GM21447 (cell line): ENCODE results near the gene SIL1.

Source experiments
- ATAC-seq: cut with Tn5 transposase; IDR thresholded peaks from one replicate; pipeline ENCODE4 v1.9.1; 2021; ENCODE audit not compliant: unreplicated experiment

SIL1 gene

GRCh38 chr5:138985683-138986082 is 212.5 kb downstream of the SIL1 start:
- no peak for ATAC-seq

DNA sequence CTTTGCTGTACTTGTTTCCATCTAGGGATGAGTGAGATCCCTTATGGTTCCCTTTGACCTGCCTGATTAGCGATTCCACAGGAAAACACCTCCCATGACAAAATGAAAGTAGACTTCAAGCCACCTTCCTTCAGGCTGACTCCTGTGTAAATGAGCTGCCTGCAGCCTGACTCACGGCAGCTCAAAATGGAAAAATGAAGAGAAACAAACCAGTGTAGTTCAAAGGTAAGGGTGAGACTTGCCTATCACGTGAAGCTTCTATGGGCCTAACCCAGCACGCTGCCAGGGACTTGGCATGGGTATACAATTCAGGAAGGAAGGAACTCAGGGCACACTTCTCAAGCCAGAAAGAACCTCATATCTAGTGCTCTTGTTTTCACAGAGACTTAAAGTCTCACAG is 212.9 kb downstream of the SIL1 start:
- ATAC-seq, result no peak

DNA sequence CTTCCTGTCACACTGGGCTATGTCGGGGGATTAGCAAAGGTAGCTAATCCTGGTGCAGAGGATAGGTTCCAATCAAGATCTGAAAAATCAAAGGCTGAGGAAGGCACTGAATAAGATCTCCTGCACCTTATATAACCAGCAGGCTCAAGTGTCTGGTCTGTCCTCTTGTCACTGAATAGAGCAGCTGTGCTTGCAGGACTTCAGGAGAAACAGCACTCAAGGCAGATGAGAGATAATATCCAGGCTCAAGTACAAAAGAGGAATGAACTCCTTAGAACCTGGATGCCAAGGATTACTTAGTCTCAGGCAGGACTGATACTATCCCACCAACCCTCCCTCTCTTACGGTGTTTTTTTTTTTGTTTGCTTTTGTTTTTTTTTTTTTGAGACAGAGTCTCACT is 214.2 kb downstream of the SIL1 start:
- no peak for ATAC-seq

DNA sequence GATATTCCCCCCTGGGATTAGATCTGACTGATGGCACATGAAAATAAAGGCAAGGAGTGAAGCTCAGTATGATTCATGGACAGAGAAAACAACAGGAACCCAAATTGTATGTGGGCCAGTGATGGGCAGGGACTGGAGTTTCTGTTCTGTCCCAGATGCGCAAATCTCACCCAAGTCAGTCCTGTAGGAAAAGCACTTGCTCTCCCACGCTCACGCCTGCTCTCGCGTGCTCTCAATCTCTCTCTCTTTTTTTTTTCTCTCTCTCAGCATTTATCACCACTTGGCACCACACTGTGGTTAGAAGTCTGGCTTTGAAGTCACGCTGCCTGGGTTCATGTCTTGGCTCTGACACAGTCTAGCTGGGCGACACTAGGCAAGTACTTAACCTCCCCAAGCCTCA is 216.6 kb downstream of the SIL1 start:
- no peak for ATAC-seq

GRCh38 chr5:138981131-138981530 is 217.0 kb downstream of the SIL1 start:
- ATAC-seq, result no peak

GRCh38 chr5:138980441-138980840 is 217.7 kb downstream of the SIL1 start:
- ATAC-seq, result no peak

GRCh38 chr5:138979684-138980280 is 218.4 kb downstream of the SIL1 start:
- ATAC-seq, result no peak

DNA sequence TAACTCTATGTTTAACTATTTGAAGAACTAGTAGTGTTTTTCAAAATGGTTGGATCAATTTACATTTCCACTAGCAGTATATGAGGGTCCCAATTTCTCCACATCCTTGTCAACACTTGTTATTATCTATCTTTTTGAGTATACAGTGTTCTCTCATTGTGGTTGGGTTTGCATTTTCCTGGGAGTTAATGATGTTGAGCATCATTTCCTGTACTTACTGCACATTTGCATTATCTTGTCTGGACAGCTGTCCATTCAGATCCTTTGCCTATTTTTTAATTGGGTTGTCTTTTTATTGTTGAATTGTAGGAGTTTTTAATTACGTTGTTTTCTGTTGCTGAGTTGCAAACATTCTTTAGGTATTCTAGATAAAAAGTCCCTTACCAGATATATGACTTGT is 219.6 kb downstream of the SIL1 start:
- ATAC-seq, result no peak

DNA sequence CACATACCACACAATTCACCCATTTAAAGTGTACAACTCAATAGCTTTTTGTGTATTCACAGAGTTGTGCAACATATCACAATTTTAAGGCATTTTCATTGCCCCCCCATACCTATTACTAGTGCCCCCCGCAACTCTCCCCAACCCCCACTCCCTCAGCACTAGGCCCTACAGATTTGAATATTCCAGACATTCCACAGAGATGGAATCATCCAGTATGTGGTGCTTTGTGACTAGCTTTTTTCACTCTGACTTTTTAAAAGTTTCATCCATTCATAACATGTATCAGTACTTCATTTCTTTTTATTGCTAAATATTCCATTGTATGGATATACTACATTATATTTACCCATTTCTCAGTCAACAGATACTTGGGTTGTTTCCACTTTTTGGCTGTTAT is 220.1 kb downstream of the SIL1 start:
- no peak for ATAC-seq

DNA sequence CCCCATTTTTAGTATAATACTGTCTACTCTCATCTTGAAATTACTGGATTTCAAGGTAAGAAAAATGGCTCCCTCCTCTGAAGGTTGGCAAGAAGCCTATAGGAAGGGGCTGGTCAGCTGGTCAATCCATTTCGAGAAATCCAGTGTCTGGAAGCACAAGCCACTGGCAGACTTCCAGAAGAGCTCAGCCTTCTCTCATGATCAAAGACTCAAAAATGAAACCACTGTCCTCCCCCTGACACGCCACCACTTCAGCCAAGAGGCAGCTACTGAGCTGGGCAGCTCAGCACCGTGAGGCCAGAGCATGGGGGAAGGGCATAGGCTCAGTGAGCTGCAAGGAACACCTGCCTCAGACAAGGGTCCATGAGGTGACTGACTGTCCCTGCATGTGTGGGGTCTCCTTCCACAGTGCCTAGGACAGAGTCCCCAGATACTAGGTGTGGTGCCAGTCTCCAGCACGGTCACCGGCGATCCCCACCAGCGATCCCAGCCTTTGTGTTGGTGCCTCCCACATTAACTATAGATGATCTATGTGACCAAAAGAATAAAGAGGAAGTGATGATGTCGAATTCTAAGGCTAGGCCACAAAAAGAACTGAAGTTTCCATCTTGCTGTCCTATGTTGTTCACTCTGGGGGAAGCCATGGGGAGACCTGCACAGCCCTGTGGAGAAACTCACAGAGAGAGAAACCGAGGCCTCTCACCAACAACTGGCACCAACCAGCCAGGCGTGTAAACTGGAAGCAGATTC is 222.9 kb downstream of the SIL1 start:
- ATAC-seq, result no peak

GRCh38 chr5:138974227-138975063 is 223.7 kb downstream of the SIL1 start:
- no peak for ATAC-seq

DNA sequence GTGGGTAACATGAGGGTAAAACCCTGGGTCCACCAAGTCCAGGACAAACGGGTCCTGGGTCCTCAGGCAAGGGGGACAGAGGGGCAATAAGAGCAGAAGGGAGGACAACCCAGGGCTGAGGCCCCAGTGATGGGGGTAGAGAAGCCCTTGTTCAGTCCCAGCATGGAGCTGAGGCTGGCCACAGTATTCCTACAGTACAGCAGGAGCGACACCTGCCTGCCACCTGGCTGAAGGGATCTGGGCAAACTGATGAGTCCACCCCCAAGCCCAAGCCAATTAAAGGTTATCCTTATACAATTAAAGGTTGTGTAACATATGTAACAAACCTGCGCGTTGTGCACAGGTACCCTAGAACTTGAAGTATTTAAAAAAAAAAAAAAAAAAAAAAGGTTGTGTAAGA is 225.3 kb downstream of the SIL1 start:
- no peak for ATAC-seq

GRCh38 chr5:138972230-138972629 is 225.9 kb downstream of the SIL1 start:
- ATAC-seq, result no peak

- no peak for ATAC-seq
These were observed 228.7 kb downstream of the SIL1 start for GRCh38 chr5:138969323-138970002.

DNA sequence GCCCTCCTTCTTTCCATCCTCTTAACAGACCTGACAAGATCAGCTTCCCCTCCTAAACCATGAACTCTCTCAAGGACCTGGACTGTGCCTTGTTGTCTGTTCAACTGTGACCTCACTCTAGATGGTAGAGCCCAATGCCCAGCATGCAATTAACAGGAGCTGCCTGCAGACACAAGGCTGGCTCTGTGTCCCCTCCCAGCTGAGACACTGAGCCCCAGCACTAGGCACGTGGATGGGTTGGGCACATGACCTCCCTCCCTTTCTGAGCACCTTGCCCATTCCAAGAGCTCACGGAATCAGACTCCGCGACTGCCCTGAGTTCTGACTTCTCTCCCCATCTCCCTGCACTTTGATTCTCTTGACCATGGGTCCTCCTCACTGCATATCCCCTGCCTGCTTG is 229.6 kb downstream of the SIL1 start:
- ATAC-seq, result no peak

DNA sequence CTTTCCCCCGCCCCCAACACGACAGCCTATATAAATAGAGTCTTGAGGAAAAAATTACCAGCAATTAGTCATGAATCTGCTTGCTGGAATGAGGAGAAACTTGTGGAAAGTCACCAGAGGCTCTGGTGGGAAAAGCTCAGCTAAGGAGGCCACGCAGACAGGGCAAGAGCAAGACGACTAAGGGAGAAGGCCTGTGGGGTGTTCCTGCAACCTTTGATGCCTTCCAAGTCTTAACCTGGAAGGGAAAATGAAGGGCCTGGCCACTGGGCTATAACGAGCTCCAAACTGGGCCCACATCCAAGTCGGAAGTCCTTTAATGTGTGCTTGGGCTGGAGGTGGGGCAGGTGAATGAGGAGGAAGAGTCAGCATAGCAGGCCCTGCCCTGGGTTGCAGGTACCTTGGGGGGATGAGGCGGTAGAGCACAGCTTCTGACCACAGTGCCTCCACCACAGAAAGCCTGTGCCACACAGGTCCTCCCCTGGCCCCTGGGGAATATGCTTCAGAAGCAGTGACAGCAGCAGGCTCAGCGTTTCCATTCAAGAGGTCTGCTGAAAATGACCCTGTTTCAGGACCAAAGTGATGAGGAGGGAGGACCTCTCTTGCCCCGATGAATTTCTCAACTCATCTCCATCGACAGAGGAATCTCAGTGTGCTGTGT is 230.2 kb downstream of the SIL1 start:
- no peak for ATAC-seq

- ATAC-seq, result no peak
These were observed 231.8 kb downstream of the SIL1 start for GRCh38 chr5:138966236-138966985.

- ATAC-seq, result no peak
These were observed 232.5 kb downstream of the SIL1 start for GRCh38 chr5:138965626-138966025.

DNA sequence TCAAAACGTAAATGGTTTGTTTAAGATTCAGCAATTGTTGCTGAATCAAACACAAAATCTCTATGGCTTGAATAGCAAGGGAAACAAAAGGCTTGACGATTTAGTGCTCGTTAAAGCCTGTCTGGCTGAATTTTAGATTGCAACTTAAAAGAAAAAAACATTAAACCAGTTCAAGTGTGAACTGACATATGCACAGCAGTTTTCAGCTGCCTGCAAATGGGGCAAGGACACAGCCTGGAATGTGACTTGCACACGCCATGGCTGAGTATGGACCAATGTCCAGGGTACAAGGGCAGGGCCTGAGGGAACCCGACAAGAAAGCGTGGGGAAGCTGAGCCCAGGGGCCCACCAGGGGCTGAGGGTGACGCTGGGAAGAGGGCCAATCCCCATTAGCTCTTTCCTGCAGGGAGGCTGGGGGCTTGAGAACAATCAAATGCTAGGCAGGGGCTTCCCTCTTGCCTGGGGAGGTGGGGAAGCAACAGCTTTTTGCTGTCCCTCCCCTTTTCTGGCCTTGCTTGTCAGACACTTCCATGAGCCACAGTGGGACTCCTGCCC is 233.4 kb downstream of the SIL1 start:
- ATAC-seq, result no peak
